Measurements from ENCODE around the gene VEPH1.

GRCh38 chr3:157310329-157311052, 192.7 kb downstream of the VEPH1 start:
- TF ChIP-seq POLR2A (IDR thresholded peaks at IDR 0.05) = no peak
- no peak for TF ChIP-seq CTCF (IDR thresholded peaks at IDR 0.05)

Measured in lower leg skin (tissue), 3 donors.